ENCODE results near the gene NLRP6. TPM values are rescaled to one million over a fixed set of nuclear protein-coding genes. Genes with fewer than 3 reads are reported as not detected.

NLRP6 gene
- total and polyA plus RNA-seq, 2 of the 4 experiments (the other 2 are of a cell fraction) = not detected

- WGBS, 2 experiments (ENCODE audit: extremely low coverage in 2 of 2, insufficient read length in 1 of 2) = 79% methylated on average over 20 of the region's 44 CpGs; no CpG with 5 or more reads in 1 of the 2 experiments
- in situ Hi-C loops (cut with MboI; ENCODE audit: low sequenced_read_pairs) = no loop called here
- H2BK5ac ChIP-seq (ENCODE audit: low read depth, low read length, poor library complexity, severe bottlenecking) = no peak overlapping the region
- no peak overlapping the region for H4K8ac ChIP-seq (ENCODE audit: low read depth in 2 of 2, low read length in 2 of 2)
- dilution Hi-C loops (cut with HindIII; ENCODE audit: low sequenced_read_pairs, unreplicated experiment) = no loop called here
- no peaks in the 10 kb centered on the region for H4K20me1 ChIP-seq (ENCODE audit: insufficient read depth, low read length)
- no peak overlapping the region for H3K4me3 ChIP-seq (ENCODE audit: insufficient read depth, low read depth, low read length)
- CTCF ChIA-PET = no interaction called here
- POLR2A ChIA-PET (ENCODE audit: unreplicated experiment) = interaction anchor here (0.6 kb wide), 1 partner anchor 13 kb away, joined by 12 read pairs; no protein-coding TSS in a partner anchor
- H3K56ac ChIP-seq (ENCODE audit: extremely low read depth, insufficient read depth, low read length) = no peak overlapping the region
- H3K23ac ChIP-seq (ENCODE audit: low read depth, low read length) = no peak overlapping the region
- ATAC-seq (ENCODE audit: low read depth) = no peak
- peaks cover 12% of the 10 kb centered on the region; the same call in 1 of the 2 replicates for H3K27me3 ChIP-seq (ENCODE audit: control insufficient read depth, insufficient read depth, low read length)
- DNase-seq = no peak
- no peak overlapping the region for H3K4ac ChIP-seq (ENCODE audit: low read depth, low read length)
- H3K14ac ChIP-seq (replicated peaks; ENCODE audit: low read depth, low read length) = no peak overlapping the region
- H2BK20ac ChIP-seq (ENCODE audit: low read depth, low read length) = no peak overlapping the region
- intact Hi-C loops (cut with micrococcal nuclease) = no loop called here
- H3K4me1 ChIP-seq (ENCODE audit: control insufficient read depth, insufficient read depth, low read length) = peaks cover 4% of the 10 kb centered on the region; the same call in 1 of the 2 replicates
- no peak overlapping the region for H3K4me2 ChIP-seq (ENCODE audit: low read depth, low read length)
- H4K5ac ChIP-seq (ENCODE audit: low read depth, low read length) = no peak overlapping the region
- BruUV-seq (replicated peaks) = no TSS peak
- no peaks in the 10 kb centered on the region for H3K9me1 ChIP-seq (ENCODE audit: insufficient read depth, low read length)
- H3K9ac ChIP-seq (ENCODE audit: low read depth, low read length) = no peak overlapping the region
- no peak overlapping the region for H2BK120ac ChIP-seq (ENCODE audit: low read depth, low read length)
- H3K18ac ChIP-seq (ENCODE audit: low read depth, low read length) = no peak overlapping the region
- H2AK9ac ChIP-seq (replicated peaks; ENCODE audit: low read depth, low read length, poor library complexity) = peak overlapping the region; percentile 42
- H2AK5ac ChIP-seq (ENCODE audit: low read depth, low read length) = no peak overlapping the region
- TF ChIP-seq CHD1 (IDR thresholded peaks at IDR 0.05; ENCODE audit: low read depth, low read length) (no peak), NFE2L2 (IDR thresholded peaks at IDR 0.05; ENCODE audit: low read depth, low read length) (no peak)
- H2AFZ ChIP-seq (replicated peaks; ENCODE audit: low read length, poor library complexity) = no peak overlapping the region
- H2BK15ac ChIP-seq (ENCODE audit: low read depth, low read length) = no peak overlapping the region
- H3K36me3 ChIP-seq (ENCODE audit: control insufficient read depth, insufficient read depth, low read length) = peaks cover 19% of the 10 kb centered on the region
- H4K91ac ChIP-seq (ENCODE audit: insufficient read depth, low read depth, low read length) = no peak overlapping the region
- H3K27ac ChIP-seq (ENCODE audit: insufficient read depth, low read length) = no peak overlapping the region
- H3K9me3 ChIP-seq (ENCODE audit: control insufficient read depth, insufficient read depth, low read length) = no peaks in the 10 kb centered on the region
- peaks cover 0 to 7% of the 10 kb centered on the region in 2 experiments; a peak in 3 of 4 replicates for H3K79me1 ChIP-seq (ENCODE audit: low read depth in 1 of 2, low read length in 2 of 2)
These were observed 13.3 kb downstream of the NLRP6 start for GRCh38 chr11:291281-292210.
